ENCODE results near the gene TMEM63B.

The TMEM63B gene

GRCh38 chr6:44151348-44152108 lies 24.2 kb downstream of the TMEM63B start:
- TF ChIP-seq MAX (IDR thresholded peaks at IDR 0.05) = 0 out of 2 replicates have a peak, but pooled peaks have one; percentile 10
- no peak for TF ChIP-seq FOXM1 (IDR thresholded peaks at IDR 0.05; ENCODE audit: borderline replicate concordance, low read depth)
- TF ChIP-seq RAD21 (IDR thresholded peaks at IDR 0.05; ENCODE audit: low read depth) = peak; percentile 74

GRCh38 chr6:44152109-44152461 lies 24.7 kb downstream of the TMEM63B start:
- TF ChIP-seq FOXM1 (IDR thresholded peaks at IDR 0.05; ENCODE audit: borderline replicate concordance, low read depth) (no peak), TAF1 (IDR thresholded peaks at IDR 0.05; ENCODE audit: low read depth) (no peak), ZBTB7A (IDR thresholded peaks at IDR 0.05; ENCODE audit: low read depth) (no peak), YY1 (IDR thresholded peaks at IDR 0.05; ENCODE audit: low read depth) (no peak), REST (IDR thresholded peaks at IDR 0.05; ENCODE audit: low read depth) (no peak), RAD21 (IDR thresholded peaks at IDR 0.05; ENCODE audit: low read depth) (no peak), USF1 (IDR thresholded peaks at IDR 0.05) (no peak), NFIC (IDR thresholded peaks at IDR 0.05) (no peak), CREB1 (IDR thresholded peaks at IDR 0.05; ENCODE audit: low read depth) (no peak), MAX (IDR thresholded peaks at IDR 0.05) (no peak), CEBPB (IDR thresholded peaks at IDR 0.05) (no peak)

- no peak for TF ChIP-seq TAF1 (IDR thresholded peaks at IDR 0.05; ENCODE audit: low read depth)
- no peak for TF ChIP-seq EP300 (IDR thresholded peaks at IDR 0.05; ENCODE audit: borderline replicate concordance)
- TF ChIP-seq YY1 (IDR thresholded peaks at IDR 0.05; ENCODE audit: low read depth) = no peak
- no peak for TF ChIP-seq REST (IDR thresholded peaks at IDR 0.05; ENCODE audit: low read depth)
- TF ChIP-seq EGR1 (IDR thresholded peaks at IDR 0.05) = no peak
- TF ChIP-seq FOXM1 (IDR thresholded peaks at IDR 0.05; ENCODE audit: borderline replicate concordance, low read depth) = no peak
- no peak for TF ChIP-seq MAX (IDR thresholded peaks at IDR 0.05)
- TF ChIP-seq CREB1 (IDR thresholded peaks at IDR 0.05; ENCODE audit: low read depth) = no peak
- TF ChIP-seq RAD21 (IDR thresholded peaks at IDR 0.05; ENCODE audit: low read depth) = no peak
- TF ChIP-seq TCF12 (IDR thresholded peaks at IDR 0.05; ENCODE audit: low read depth) = no peak
- TF ChIP-seq TEAD4 (IDR thresholded peaks at IDR 0.05) = no peak
Observed at GRCh38 chr6:44152533-44152932, 25.2 kb downstream of the TMEM63B start.

GRCh38 chr6:44154067-44154466 lies 26.7 kb downstream of the TMEM63B start:
- TF ChIP-seq TAF1 (IDR thresholded peaks at IDR 0.05; ENCODE audit: low read depth) = no peak
- no peak for TF ChIP-seq FOXM1 (IDR thresholded peaks at IDR 0.05; ENCODE audit: borderline replicate concordance, low read depth)
- TF ChIP-seq YY1 (IDR thresholded peaks at IDR 0.05; ENCODE audit: low read depth) = no peak
- no peak for TF ChIP-seq NFIC (IDR thresholded peaks at IDR 0.05)
- TF ChIP-seq TEAD4 (IDR thresholded peaks at IDR 0.05) = no peak
- no peak for TF ChIP-seq RAD21 (IDR thresholded peaks at IDR 0.05; ENCODE audit: low read depth)
- TF ChIP-seq EP300 (IDR thresholded peaks at IDR 0.05; ENCODE audit: borderline replicate concordance) = no peak
- no peak for TF ChIP-seq CEBPB (IDR thresholded peaks at IDR 0.05)
- no peak for TF ChIP-seq MAX (IDR thresholded peaks at IDR 0.05)
- no peak for TF ChIP-seq ZBTB7A (IDR thresholded peaks at IDR 0.05; ENCODE audit: low read depth)

- no peak for TF ChIP-seq FOXM1 (IDR thresholded peaks at IDR 0.05; ENCODE audit: borderline replicate concordance, low read depth)
- TF ChIP-seq CREB1 (IDR thresholded peaks at IDR 0.05; ENCODE audit: low read depth) = no peak
Observed at GRCh38 chr6:44156494-44157151, 29.3 kb downstream of the TMEM63B start.

- TF ChIP-seq NFIC (IDR thresholded peaks at IDR 0.05) (no peak), MAX (IDR thresholded peaks at IDR 0.05) (no peak), CEBPB (IDR thresholded peaks at IDR 0.05) (no peak), FOXM1 (IDR thresholded peaks at IDR 0.05; ENCODE audit: borderline replicate concordance, low read depth) (no peak), YY1 (IDR thresholded peaks at IDR 0.05; ENCODE audit: low read depth) (no peak), TAF1 (IDR thresholded peaks at IDR 0.05; ENCODE audit: low read depth) (no peak), RAD21 (IDR thresholded peaks at IDR 0.05; ENCODE audit: low read depth) (no peak), ZBTB7A (IDR thresholded peaks at IDR 0.05; ENCODE audit: low read depth) (no peak), TEAD4 (IDR thresholded peaks at IDR 0.05) (no peak), EGR1 (IDR thresholded peaks at IDR 0.05) (no peak), REST (IDR thresholded peaks at IDR 0.05; ENCODE audit: low read depth) (no peak), USF1 (IDR thresholded peaks at IDR 0.05) (no peak), TCF12 (IDR thresholded peaks at IDR 0.05; ENCODE audit: low read depth) (no peak), CREB1 (IDR thresholded peaks at IDR 0.05; ENCODE audit: low read depth) (no peak), EP300 (IDR thresholded peaks at IDR 0.05; ENCODE audit: borderline replicate concordance) (no peak)
Observed at GRCh38 chr6:44157152-44157521, 29.8 kb downstream of the TMEM63B start.
